ENCODE data around the gene CCDC12.

DNA sequence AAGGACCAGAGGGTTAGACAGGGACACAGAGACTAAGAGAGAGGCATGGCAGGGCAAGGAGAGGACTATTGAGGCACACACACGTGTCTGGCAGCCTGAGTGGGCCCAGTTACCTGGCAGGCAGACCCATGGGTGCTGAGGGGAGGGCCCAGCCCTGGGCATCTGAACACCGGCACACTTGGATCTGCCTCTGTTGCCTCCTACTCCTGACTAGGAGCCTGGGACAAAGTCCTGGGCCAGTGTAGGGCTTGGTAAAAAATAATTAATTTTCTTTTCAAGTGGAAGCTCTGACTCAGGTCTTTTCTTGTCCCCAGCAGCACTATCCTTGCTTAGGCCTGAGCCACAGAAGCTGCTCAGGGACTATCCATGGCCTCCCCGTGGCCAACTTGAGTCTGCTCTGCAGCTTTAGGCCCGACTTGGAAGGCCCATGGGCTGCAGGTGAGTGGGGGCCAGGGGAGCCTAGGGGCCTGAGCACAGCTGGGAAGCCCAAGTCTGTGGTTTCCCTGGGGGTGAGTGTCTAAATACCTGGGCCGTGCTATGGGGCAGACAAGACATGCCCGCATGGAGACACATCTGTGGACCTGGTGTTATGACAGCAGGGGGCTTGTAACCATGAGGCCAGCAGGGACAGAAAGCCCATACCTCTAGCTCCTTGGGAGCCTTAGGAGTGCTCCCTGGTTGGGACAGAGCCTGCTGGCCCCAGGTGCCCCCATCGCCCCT lies 99.0 kb downstream of the CCDC12 start, which contains the start of gene PTH1R:
- TF ChIP-seq, protein P1, sequence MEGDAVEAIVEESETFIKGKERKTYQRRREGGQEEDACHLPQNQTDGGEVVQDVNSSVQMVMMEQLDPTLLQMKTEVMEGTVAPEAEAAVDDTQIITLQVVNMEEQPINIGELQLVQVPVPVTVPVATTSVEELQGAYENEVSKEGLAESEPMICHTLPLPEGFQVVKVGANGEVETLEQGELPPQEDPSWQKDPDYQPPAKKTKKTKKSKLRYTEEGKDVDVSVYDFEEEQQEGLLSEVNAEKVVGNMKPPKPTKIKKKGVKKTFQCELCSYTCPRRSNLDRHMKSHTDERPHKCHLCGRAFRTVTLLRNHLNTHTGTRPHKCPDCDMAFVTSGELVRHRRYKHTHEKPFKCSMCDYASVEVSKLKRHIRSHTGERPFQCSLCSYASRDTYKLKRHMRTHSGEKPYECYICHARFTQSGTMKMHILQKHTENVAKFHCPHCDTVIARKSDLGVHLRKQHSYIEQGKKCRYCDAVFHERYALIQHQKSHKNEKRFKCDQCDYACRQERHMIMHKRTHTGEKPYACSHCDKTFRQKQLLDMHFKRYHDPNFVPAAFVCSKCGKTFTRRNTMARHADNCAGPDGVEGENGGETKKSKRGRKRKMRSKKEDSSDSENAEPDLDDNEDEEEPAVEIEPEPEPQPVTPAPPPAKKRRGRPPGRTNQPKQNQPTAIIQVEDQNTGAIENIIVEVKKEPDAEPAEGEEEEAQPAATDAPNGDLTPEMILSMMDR (IDR thresholded peaks at IDR 0.05) = no peak
- TF ChIP-seq POLR2A (IDR thresholded peaks at IDR 0.05) = no peak
- TF ChIP-seq POLR2AphosphoS5 (IDR thresholded peaks at IDR 0.05) = no peak

Data from suprapubic skin (tissue), 4 donors.